BE2C (cell line): ENCODE results near the gene XCR1.
A peak's percentile ranks its signal among the peaks of the same experiment; 100 is the strongest.

Source experiments
- DNase-seq: peaks from one replicate; pipeline ENCODE4 v3.0.0-alpha.2; 2020
- H3K27me3 ChIP-seq: fragments of 250-450 bp; sonication (Bioruptor Pico); 2 replicates; pipeline ENCODE4 v1.5.1; 2020; ENCODE audit warnings: mild to moderate bottlenecking
- H3K36me3 ChIP-seq: fragments of 250-450 bp; sonication (Bioruptor Pico); 2 replicates; pipeline ENCODE4 v1.5.1; 2020; ENCODE audit warnings: mild to moderate bottlenecking
- H3K4me1 ChIP-seq: fragments of 250-450 bp; sonication (Bioruptor Pico); 2 replicates; pipeline ENCODE4 v1.5.1; 2020
- H3K4me3 ChIP-seq: 2 replicates; pipeline ENCODE4 v1.5.1; 2011; ENCODE audit warnings: low read depth, low read length
- H3K9me3 ChIP-seq: fragments of 250-450 bp; sonication (Bioruptor Pico); 2 replicates; pipeline ENCODE4 v1.5.1; 2020
- TF ChIP-seq, protein P1 (sequence below): IDR thresholded peaks from 2 replicates; pipeline ENCODE4 v1.5.1; 2012; ENCODE audit warnings: mild to moderate bottlenecking, low read depth, low read length

The XCR1 gene

DNA sequence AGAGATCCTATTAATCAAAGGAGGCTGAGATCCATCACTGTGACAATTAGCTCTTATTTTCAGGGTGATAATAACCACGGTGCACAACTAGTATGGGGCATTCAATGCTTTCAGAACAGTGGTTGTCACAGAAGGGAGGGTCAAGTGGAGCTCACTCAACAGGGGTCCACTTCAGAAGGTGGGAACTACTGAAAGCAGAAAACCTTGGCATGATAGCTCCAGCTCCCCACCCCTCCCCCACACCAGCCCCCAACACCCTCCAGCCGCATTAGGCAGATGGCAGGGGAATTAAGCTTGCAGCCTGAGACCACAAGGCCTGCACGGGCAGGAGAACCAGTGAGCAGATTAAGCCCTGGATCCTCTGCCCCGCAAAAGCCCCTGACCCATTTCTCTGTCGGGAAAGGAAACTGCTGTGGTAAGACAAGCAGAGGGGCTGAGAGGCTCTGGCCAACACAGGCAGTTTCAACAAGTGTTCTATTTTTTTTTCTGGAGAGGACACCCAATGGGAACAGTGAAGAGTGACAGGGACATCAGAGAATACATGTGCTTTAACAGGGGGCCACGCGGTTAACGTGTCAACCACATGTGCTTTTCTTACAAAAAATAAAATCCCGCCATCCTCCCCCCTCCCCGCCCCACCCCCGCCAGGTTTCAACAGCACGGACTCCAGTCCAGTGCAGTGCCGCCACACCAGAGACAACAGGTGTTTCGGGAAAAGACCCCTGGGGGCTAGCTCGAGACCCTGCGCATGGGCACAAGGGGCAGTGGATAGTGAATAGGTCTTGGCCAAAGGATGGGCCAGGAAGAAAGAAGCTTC, 32.7 kb downstream of the XCR1 start:
- TF ChIP-seq, protein P1, sequence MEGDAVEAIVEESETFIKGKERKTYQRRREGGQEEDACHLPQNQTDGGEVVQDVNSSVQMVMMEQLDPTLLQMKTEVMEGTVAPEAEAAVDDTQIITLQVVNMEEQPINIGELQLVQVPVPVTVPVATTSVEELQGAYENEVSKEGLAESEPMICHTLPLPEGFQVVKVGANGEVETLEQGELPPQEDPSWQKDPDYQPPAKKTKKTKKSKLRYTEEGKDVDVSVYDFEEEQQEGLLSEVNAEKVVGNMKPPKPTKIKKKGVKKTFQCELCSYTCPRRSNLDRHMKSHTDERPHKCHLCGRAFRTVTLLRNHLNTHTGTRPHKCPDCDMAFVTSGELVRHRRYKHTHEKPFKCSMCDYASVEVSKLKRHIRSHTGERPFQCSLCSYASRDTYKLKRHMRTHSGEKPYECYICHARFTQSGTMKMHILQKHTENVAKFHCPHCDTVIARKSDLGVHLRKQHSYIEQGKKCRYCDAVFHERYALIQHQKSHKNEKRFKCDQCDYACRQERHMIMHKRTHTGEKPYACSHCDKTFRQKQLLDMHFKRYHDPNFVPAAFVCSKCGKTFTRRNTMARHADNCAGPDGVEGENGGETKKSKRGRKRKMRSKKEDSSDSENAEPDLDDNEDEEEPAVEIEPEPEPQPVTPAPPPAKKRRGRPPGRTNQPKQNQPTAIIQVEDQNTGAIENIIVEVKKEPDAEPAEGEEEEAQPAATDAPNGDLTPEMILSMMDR: no peak
- peak overlapping the region; percentile 76 for H3K4me3 ChIP-seq
- no peaks in the 10 kb centered on the region for H3K4me1 ChIP-seq
- no peaks in the 10 kb centered on the region for H3K27me3 ChIP-seq
- H3K36me3 ChIP-seq: no peaks in the 10 kb centered on the region
- no peaks in the 10 kb centered on the region for H3K9me3 ChIP-seq
- no peak for DNase-seq

DNA sequence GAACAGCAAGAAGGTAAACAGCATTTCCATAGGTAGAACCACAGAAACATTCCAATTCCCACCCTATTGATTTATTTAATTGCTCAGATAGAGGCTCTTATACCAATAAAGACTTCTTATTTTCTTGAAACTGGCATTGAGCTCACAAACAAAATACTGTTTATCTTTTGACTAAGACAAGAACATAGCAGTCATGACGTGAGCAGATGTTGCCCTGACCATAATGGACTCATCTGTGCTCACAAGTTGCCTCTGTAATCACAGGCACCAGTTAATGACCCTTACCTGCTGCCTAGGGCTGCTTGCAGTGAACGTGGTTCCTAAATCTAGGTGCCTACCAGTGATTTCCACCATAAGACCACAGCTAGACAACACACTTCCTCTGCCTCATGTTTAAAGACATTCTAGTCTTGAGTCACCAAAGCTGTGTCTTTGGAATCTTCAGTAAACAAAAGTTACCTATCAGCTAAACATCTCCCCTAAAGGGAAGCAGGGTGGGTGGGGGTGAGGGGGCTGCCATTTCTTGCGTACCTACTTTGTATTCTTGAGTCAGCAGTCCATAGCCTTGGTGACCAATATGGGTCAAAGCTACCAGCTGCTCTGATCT, 33.8 kb downstream of the XCR1 start:
- TF ChIP-seq, protein P1: no peak
- Histone ChIP-seq H3K36me3 (no peaks in the 10 kb centered on the region), H3K4me1 (no peaks in the 10 kb centered on the region), H3K4me3 (no peak overlapping the region), H3K27me3 (no peaks in the 10 kb centered on the region), H3K9me3 (no peaks in the 10 kb centered on the region)
- DNase-seq: no peak

DNA sequence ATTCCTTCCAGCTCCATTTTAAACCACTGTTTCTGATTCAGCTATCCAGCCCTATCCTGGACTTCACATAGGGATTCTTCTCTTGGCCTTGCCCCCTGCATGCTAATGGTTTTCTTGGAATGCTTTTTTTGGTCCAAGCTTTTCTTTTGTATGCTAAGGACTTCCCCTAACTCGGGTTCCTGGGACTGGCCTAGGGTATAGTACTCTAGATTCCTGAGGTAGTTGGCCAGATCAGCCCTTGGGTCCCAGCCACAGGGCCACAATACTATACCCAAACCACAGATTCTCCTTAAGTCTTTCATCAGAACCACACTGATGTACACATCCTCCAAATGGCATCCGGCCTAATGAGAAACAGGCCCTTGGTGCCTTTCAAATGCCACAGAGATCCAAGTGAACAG, 34.5 kb downstream of the XCR1 start:
- H3K4me3 ChIP-seq: no peak overlapping the region

GRCh38 chr3:45992133-45992729, 35.1 kb downstream of the XCR1 start:
- no peaks in the 10 kb centered on the region for H3K36me3 ChIP-seq
- H3K9me3 ChIP-seq: no peaks in the 10 kb centered on the region
- no peak for DNase-seq
- no peaks in the 10 kb centered on the region for H3K4me1 ChIP-seq
- no peaks in the 10 kb centered on the region for H3K27me3 ChIP-seq
- H3K4me3 ChIP-seq: no peak overlapping the region
- TF ChIP-seq, protein P1: no peak

More for the DNA sequence above, 34.5 kb downstream of the XCR1 start:
- H3K27me3 ChIP-seq: no peaks in the 10 kb centered on the region
- no peak for DNase-seq
- TF ChIP-seq, protein P1: no peak
- H3K36me3 ChIP-seq: no peaks in the 10 kb centered on the region
- no peaks in the 10 kb centered on the region for H3K9me3 ChIP-seq
- no peaks in the 10 kb centered on the region for H3K4me1 ChIP-seq

DNA sequence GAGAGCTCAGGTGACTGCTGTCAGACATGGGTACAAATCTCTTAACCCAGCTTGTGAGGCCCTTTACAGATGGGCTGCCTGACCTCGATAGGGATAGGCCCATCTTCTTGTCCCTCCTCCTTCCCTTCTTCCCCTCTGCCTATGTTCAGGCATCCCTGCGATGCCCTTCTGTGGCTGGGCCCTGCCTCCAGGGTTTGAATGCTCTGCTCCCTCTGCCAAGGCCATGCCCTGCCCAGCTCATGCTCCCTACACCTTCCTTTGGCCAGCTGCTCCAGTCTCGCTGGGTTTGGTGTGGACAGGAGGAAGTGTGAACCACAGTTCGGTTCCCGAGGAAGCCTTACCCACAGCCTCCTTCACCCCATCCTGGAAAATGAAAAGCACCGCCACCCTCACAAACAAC, 35.9 kb downstream of the XCR1 start:
- Histone ChIP-seq H3K9me3 (no peaks in the 10 kb centered on the region), H3K4me3 (no peak overlapping the region), H3K4me1 (no peaks in the 10 kb centered on the region), H3K27me3 (no peaks in the 10 kb centered on the region), H3K36me3 (no peaks in the 10 kb centered on the region)
- no peak for DNase-seq
- TF ChIP-seq, protein P1: no peak

GRCh38 chr3:45990181-45990580, 37.1 kb downstream of the XCR1 start:
- TF ChIP-seq, protein P1: no peak
- Histone ChIP-seq H3K27me3 (no peaks in the 10 kb centered on the region), H3K36me3 (no peaks in the 10 kb centered on the region), H3K4me3 (no peak overlapping the region), H3K4me1 (no peaks in the 10 kb centered on the region), H3K9me3 (no peaks in the 10 kb centered on the region)
- no peak for DNase-seq
